Right renal cortex interstitium (tissue), 3 donors: ENCODE measurements around the gene ATF7IP. TPM values are rescaled to one million over a fixed set of nuclear protein-coding genes. Genes with fewer than 3 reads are reported as not detected.
A peak's percentile ranks its signal among the peaks of the same experiment; 100 is the strongest.

ENCODE experiments used
- DNase-seq, 3 donors: peaks; one replicate each; pipeline ENCODE4 v3.0.0-alpha.2; 2013; ENCODE audit warnings: low read depth in 3 of 3, low spot score in 2 of 3
- polyA plus RNA-seq, 3 donors: library from polyadenylated mRNA; unstranded; fragments of 120-200 nt; gene quantifications; one replicate each; pipeline ENCODE4 v1.2.1, GENCODE V29; 2013; ENCODE audit not compliant: insufficient read length in 3 of 3

ATF7IP gene
- polyA plus RNA-seq, 3 donors, result 56.3 to 63.8 (median 58.4) TPM

DNA sequence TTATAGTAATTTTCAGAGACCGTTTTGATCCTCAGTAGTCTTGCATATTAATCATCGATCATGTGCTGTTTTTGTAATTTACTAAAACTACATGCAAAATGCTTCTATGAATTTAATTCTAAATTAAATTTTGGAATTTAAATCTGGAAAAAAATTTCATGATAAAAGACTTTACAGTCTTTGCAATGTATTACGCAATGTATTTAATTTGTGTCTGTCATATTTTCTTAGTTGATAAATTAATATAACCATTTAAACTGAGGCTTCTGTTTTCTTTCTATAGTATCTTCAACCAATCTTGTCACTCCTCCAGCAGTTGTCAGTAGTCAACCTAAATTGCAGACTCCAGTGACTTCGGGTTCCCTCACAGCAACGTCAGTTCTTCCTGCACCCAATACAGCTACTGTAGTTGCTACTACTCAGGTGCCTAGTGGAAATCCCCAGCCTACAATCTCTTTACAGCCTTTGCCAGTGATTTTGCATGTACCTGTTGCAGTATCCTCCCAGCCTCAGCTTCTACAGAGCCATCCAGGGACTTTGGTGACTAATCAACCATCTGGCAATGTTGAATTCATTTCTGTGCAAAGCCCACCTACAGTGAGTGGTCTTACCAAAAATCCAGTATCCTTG lies 94.8 kb downstream of the ATF7IP start:
- DNase-seq, result no peak

DNA sequence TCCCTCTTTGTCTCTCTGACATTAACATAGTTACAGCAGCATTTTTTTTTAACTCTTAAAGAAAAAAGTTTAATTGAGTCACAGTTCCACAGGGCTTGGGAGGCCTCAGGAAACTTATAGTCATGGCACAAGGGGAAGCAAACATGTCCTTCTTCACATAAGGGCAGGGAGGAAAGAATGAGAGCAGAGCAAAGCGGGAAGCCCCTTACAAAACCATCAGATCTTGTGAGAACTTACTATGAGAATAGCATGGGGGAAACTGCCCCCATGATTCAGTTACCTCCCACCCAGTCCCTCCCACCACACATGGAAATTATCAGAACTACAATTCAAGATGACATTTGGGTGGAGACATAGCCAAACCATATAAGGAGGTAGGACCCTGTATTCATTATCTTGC lies 106.0 kb downstream of the ATF7IP start:
- DNase-seq, result no peak

DNA sequence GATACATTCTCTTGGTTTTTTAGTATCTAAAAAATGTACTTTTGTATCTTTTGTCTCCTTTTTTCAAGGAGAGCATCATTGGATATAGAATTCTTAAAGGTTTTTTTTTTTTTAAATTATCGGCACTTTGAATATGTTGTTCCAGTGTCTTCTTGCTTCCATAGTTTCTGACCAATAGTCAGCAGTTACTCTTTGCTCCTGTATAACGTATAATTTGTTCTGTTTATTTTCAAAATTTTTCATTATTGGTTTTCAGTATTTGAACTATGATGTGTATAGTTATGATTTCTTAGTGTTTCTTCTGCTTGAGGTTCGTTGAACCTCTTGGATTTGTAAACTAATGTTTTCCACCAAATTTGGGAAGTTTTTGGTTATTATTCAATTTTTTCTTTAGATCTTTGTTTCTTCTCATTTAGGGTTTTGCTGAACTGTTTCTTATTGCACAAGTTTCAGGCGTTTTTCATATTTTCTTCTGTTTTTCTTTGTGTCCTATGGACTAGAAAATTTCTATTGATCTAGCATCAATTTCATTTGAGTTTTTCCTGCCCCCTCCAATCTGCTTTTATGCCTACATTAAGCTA lies 108.3 kb downstream of the ATF7IP start:
- DNase-seq, result peak in 1 of 3 donors; percentile 10

DNA sequence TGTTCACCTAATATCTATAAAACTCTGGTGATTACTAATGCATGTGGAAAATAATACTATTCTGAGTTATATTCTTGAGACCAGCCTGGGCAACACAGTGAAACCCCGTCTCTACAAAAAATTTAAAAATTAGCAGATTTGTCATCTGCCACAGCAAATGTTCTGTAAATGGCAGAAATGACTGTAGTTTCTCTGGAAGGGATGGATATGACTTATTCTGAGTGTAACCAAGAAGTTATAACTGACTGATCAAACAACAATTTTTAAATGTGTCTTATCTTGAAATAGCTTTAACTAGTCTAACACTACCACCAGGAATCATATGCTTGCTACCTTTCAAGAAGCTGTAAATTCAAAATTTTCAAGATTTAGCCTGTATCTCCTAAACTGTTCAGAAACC lies 113.5 kb downstream of the ATF7IP start:
- DNase-seq, result no peak

DNA sequence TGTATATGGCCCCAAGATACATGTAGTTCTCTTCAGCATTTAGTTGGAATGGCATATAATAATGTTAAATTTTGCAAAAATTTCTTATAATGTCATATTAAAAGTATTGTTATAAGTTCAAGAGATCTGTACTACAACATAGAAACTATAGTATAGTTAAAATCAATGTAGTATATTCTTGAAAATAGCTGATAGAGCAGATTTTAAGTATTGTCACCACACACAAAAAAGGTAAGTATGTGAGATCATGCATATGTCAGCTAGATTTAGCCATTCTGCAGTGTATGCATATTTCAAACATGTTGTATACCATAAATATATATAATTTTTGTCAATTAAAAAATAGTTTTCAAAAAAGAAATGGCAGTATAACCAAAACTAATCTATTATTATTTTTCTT lies 115.7 kb downstream of the ATF7IP start:
- DNase-seq, result no peak

DNA sequence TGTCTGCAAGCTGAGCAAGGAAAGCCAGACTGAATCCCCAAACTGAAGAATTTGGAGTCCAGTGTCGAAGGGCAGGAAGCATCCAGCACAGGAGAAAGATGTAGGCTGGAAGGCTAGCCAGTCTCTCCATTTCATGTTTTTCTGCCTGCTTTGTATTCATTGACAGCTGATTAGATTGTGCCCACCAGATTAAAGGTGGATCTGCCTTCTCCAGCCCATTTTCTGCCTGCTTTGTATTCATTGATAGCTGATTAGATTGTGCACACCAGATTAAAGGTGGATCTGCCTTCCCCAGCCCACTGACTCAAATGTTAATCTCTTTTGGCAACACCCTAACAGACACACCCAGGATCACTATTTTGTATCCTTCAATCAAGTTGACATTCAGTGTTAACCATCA lies 116.9 kb downstream of the ATF7IP start:
- DNase-seq, result no peak

DNA sequence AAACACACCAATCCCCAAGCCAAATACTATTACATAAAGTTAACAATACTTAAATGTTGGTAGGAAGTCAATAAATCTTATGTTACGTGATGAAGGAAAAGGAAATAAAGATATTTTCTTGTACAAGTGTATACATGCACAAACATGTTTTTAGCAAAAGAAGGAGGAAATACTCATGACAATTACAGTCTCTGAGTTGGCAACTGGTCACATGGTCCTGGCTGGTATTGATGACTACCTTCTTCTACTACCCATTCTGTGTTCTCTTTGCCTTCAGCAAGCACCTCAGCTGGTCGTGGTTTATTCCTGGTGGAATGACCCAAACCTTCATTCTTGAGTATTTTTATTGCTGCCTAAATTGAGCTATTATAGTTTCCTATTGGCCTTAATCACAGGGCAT lies 117.4 kb downstream of the ATF7IP start:
- no peak for DNase-seq

DNA sequence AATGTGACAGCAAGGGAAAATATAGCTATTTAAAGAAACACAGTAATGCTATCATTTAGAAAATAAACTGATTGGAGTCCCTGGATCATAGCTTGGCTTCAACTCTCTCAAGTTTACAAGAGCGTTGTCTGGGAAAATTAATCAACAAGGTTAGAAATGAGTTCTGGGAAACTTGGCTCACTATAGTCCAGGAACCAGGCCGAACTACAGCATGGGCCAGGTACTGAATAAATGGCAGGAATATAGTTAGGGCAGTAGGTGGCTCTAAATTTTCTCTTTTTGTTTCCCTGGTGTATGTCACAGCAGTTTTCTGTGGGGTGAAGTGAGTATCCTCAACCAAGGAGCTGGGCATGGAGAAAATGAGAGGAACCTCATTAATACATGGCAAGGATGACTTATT lies 129.8 kb downstream of the ATF7IP start:
- DNase-seq, result no peak

DNA sequence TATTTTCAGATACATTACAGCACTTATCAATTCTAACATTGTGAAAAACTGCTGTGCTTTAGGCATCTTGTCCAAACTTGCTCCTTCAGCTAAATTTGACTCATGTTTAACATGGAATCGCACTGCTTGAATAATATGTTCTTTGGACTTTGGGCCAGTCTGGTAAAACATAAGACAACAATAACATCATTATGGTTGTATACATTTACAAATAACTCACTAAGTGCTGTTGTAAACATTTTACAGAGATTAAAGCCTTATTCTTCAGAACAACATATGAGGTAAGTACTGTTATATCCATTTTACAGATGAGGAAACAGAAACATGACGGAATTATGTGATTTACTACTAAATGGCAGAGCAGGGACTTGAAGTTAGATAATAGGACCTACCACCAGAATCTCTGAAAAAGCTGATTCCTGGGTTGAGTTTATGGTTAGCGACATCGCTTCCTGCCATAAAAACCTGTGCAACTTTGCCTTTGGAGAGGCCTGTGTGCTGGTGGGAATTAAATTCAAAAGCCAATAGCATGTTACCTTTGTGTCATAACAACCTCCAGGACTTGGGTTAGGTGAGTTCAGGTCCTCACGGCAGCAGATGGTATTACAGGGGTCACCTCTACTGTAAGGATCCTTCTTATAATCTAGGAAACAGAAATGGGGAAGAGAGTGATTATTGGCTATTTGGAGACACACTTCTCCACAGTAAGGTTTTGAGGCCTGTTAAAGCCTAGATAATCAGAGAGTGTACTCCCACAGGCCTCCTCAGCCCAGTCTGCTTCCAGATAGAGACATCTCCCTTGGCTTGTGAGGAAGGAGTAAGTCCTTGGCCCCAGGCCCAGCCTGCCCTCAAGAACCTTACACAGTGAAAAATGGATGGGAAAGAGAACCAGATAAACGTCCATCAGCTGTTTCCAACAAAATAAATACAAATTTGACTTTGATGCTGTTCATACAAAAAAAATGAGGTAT lies 140.4 kb downstream of the ATF7IP start:
- no peak for DNase-seq

DNA sequence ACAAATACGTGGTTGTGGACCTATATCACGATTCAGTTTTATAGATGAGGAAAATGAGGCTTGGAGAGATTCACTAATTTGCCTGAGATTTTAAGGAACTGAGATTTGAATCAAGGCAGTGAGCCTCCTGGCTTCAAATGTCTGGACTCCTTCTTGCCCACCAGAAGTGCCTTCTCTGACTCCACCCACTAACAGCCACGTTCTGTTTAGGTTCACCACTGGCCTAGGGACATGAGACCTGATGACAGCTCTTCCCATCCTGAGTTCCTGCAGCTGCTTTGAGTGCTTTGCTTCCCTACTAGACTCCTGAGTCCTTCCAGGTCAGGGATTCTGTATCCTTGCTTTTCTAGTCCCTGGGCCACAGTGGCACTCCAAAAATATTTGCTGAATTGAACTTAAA lies 145.1 kb downstream of the ATF7IP start:
- no peak for DNase-seq

DNA sequence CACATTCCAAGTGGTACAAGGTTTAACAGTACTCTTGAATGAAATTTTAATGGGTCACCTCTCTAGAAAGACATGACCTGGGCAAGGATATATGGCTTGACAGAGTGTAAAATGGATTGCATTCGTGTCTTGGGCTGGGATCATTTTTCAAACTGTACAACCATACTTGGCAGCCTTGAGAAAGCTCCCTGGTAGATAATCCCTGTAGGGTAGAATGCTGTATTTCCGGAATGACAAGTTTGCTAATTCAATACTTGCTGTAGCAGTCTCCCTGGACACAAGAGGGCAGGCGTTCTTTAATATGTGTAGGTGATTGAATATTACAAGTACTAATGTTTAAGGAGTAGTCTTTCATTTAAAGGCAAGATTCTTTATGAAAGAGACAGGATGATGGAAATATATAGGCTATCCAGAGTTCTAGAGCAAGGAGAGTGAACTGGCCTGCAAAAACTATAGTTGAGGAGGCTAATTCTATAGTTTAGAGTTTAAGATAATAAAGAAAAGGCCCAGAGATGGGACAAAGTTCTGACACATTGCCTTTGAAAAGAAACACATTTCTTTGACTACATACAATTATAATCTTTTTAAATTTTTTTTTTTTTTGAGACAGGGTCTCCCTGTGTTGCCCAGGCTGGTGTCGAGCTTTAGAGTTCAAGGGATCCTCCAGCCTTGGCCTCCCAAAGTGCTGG lies 148.8 kb downstream of the ATF7IP start:
- DNase-seq, result peak; percentile 53 to 64 (median 61)

DNA sequence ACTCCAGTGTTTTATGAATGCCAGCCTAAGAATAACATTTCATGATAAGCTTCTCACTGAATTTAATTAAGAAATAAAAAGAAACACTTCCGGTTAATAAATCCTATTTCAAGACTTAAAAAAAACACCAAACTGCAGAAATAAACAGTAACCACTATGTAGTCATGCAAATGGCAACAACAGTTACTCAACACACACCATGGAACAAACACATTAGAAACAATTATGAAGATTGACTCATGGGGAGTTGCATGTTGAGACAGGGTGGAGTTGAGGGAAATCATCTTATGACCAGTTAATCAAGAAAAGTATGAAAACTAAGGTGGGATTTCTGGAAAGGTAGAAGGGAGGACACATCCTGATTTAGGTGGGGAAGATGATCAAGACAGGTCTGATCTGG lies 149.5 kb downstream of the ATF7IP start:
- no peak for DNase-seq

DNA sequence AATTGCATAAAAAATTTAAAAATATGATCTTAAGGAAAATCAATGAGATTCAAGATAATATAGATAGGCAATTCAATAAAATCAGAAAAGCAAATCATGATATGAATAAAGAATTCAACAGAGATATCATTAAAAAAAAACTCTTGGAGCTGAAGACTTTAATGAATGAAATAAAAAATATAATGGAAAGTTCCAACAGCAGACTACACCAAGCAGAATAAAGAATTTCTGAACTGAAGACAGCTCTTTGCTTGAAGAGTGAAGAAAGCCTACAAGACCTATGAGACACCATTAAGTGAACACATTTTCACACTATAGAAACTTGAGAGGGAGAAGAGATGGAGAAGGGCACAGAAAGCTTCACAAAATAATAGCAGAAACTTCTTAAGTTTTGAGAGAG lies 156.3 kb downstream of the ATF7IP start:
- no peak for DNase-seq

DNA sequence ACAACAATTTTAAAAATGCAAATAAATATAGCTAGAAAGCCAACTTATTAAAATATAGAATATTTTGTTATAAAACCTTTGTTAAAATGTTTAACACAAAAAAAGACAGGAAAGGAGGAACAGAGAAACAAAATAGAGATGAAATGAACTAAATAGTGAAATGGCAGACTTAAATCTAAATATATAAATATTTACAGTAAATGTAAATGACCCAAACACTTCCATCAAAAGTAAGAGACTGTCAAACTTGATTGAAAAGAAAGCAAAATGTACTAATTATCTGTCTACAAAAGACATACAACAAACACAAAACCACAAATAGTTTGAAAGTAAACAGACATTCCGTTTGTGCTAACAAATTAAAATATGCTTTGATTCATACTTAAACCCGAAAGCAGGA lies 160.5 kb downstream of the ATF7IP start:
- no peak for DNase-seq

DNA sequence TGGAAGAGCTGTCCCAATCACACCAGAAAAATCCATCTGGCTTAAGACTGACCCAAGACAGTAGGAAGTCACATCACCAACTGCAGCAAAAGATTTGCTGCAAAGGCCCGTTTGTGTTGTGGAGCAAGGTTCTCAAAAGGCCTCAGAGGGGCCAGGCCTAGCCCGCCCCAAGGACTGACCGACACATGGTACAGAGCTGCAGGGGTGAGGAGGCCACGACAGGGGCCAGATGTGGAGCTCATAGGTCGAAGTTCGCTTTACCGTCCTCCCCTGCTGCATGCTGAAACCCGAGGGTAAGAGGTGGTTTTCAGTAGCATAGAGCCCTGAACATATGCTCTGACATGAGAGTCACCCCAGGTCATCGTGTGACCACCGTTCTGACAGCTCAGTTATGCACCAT lies 166.7 kb downstream of the ATF7IP start:
- no peak for DNase-seq

DNA sequence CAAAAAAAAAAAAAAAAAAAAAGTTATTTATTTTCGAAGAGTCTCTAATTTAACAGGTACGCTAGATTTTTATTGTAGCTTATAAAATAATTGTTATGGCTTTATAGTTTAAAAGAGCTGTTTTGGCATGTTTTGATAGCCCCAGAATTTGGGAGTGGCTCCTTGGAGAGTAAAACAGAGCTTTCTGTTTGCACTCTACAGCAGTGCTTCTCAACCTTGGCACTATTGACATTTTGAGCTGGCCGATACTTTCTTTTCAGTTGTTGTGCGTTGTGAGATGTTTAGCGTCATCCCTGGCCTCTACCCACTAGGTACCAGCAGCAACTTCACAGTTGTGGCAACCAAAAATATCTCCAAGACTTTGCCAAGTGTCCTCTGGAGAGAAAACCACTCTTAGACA lies 171.6 kb downstream of the ATF7IP start:
- no peak for DNase-seq

DNA sequence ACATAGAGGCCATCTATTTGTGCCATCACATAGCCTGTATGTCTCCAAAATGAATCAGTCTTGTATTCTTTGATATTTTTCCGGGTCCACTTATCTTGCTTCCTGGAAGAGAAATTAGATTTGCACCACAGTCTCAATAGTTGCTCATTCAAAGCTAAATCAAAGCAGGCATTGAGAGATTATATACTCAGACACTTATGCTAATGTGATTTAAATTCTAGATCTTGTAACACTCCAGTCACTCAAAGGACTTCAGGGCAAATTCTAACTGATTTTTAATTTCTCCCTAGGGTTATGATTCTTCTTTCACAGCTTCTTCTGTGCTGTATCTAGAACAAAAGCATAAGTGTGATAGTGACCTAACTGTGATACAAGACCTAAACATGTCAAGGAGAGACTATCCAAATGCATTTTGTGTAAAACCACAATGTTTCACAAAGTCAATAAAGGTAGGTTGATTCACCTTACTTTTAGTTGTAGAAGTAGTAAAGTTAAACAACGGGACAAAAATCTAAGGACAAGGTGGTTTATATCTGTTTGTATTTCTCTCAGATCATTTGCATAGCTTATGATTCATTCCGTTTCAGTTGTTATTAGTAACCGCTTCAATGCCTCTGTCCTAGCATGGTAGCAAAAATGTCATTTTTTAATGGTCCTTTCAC lies 175.4 kb downstream of the ATF7IP start:
- no peak for DNase-seq

DNA sequence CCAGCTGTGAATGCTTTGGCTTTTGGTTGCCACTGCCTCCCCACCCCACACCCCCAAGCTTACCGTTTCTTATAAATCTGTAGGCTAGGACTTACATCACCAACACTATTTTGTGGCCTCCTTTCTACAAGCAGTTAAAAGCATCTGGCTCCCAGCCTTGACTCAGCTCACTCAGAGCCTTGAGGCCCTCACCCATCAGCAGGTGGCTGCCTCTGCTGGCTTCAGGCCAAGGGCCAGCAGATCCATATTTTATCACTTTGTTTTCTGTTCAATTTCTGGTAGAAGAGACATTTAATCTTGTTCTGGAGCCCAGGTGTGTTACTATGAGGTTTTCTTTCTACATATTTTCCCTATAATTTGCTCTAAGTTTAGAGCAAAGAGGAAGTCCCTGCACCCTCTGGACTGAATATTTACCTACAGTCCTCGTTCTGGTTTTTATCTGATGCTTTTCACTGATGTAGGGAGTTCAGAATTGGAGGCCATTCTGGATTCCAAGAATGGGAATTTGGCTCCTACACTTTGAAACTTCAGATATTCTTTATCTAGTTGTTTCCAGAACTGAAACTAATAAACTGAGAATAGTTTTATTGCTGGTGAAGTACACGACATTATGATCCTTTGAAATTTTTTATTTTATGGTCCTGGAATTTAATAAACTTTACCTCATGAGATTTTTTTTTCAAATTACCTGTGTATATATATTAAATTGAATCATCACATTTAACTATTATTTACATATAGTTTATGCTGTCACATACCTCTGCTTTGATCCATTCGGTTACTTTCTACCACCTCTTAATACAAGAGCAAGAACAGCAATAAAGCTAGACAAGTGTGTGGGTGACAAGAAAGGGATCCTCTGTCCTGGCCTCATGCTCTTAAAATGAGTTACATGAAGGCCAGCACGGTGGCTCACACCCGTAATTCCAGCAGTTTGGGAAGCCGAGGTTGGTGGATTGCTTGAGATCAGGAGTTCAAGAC lies 180.0 kb downstream of the ATF7IP start:
- no peak for DNase-seq

DNA sequence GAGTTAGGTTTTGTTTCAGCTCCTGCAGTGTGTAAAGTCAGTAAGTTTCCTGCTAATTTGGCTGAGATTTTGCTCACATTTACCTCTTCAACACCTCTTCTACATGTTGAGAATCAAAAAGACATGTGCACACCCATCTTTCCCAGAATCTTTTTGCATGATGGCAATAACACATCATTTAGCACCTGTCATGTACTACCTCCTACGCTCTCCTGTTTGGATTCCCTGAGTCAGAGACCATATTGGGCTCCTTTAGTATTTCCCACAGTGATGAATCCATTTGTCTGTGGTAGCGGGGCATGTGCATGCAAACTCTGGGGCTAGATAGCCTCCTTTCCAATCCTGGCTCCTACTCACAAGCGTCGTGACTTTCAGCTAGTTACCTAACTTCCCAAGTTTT lies 182.1 kb downstream of the ATF7IP start:
- DNase-seq, result no peak

DNA sequence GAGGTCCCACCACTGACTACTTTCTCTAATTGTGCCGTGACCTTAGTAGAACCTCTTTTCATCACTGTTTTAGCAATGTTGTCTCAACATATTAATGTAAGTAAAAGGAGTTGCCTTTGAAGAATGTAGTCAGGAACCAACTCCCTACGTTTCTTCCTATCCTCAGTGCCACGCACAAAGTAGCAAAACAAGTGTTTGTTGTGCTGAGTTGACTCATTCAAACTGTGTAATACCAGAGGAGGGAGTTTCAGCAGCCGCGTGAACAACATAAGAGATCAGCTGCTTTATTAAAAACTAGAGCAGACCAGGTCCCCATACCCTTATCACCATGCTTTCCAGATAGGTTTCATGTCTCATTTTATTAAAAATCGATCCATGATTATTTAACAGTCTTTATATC lies 183.1 kb downstream of the ATF7IP start:
- no peak for DNase-seq
